Neural progenitor cell (in vitro differentiated cells): ENCODE measurements around the gene KXD1.

Experiments
- EZH2 ChIP-seq: fragments of 200-600 bp; sonication (generic); IDR thresholded peaks from 2 replicates; pipeline ENCODE4 v1.6.1; 2017; ENCODE audit warnings: antibody characterized with exemption, mild to moderate bottlenecking, moderate library complexity
- EZH2phosphoT487 ChIP-seq: fragments of 200-600 bp; sonication (generic); IDR thresholded peaks from 2 replicates; pipeline ENCODE4 v1.6.1; 2017; ENCODE audit warnings: antibody characterized with exemption
- TF ChIP-seq, protein P1 (sequence below): fragments of 200-600 bp; sonication (generic); IDR thresholded peaks from 2 replicates; pipeline ENCODE4 v1.5.1; 2017; ENCODE audit warnings: antibody characterized with exemption, mild to moderate bottlenecking

GRCh38 chr19:18610245-18610555 lies 52.5 kb downstream of the KXD1 start:
- no peak for TF ChIP-seq EZH2
- TF ChIP-seq, protein P1, sequence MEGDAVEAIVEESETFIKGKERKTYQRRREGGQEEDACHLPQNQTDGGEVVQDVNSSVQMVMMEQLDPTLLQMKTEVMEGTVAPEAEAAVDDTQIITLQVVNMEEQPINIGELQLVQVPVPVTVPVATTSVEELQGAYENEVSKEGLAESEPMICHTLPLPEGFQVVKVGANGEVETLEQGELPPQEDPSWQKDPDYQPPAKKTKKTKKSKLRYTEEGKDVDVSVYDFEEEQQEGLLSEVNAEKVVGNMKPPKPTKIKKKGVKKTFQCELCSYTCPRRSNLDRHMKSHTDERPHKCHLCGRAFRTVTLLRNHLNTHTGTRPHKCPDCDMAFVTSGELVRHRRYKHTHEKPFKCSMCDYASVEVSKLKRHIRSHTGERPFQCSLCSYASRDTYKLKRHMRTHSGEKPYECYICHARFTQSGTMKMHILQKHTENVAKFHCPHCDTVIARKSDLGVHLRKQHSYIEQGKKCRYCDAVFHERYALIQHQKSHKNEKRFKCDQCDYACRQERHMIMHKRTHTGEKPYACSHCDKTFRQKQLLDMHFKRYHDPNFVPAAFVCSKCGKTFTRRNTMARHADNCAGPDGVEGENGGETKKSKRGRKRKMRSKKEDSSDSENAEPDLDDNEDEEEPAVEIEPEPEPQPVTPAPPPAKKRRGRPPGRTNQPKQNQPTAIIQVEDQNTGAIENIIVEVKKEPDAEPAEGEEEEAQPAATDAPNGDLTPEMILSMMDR = no peak
- TF ChIP-seq EZH2phosphoT487 = no peak
